ENCODE measurements around the gene R3HCC1L.

DNA sequence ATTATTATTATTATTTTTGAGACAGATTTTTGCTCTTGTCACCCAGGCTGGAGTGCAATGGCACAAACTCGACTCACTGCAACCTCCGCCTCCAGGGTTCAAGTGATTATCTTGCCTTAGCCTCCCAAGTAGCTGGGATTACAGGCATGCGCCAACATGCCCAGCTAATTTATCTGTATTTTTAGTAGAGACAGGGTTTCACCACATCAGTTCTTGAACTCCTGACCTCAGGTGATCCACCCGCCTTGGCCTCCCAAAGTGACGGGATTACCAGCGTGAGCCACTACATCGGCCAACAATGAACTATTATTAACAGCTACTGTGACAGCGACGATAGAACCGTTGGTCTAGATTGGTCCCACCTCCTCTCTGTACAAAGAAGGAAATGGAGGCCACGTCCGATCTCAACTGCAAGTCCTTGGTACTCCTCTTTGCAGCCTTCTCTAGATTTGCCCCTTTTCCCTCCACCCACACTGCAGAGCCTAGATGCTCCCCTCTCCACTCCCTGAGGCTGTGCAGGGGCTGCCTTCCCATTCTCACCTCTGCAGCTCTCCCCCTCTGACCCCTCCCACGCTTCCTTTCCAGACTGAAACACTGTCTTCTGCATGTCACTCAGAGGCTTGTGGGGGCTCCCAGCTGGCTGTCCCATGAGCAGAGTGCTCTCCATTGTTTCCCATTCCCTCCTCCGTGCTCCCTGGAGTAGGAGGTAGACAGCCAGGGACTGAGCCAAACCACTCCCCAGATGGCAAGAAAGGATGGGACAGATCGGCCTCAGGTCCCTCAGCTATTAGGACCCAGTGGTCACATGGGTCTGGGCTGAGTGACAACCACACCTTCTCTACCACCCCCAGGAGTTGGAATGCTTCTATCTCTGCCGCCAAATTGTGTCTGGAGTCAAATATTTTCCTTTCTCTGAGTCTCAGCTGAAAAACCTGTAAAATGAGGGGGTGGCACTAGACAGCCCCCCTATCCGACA, 131.2 kb downstream of the R3HCC1L start:
- TF ChIP-seq CTCF (IDR thresholded peaks at IDR 0.05; ENCODE audit: low read length) (no peak), EZH2phosphoT487 (IDR thresholded peaks at IDR 0.05; ENCODE audit: low read length) (no peak)
